ENCODE data around the gene ATXN10.

- TF ChIP-seq CTCF (IDR thresholded peaks at IDR 0.05) (no peak), POLR2A (IDR thresholded peaks at IDR 0.05) (no peak)
These were observed 195.0 kb downstream of the ATXN10 start for GRCh38 chr22:45866646-45867117.

Data from lower leg skin (tissue), 3 donors.